Hepatocyte (in vitro differentiated cells): Measurements from ENCODE around the gene RDX. TPM values are rescaled to one million over a fixed set of nuclear protein-coding genes. Genes with fewer than 3 reads are reported as not detected.
A peak's percentile ranks its signal among the peaks of the same experiment; 100 is the strongest.
"Not testable (repeated sequence)": the region's sequence is repeated elsewhere in the genome, so short reads cannot be mapped to it uniquely, and the experiment has no call there.

Experiments
- DNase-seq: peaks from one replicate; pipeline ENCODE4 v3.0.0-alpha.2; 2016; ENCODE audit warnings: low spot score
- H2AFZ ChIP-seq: fragments of 200-600 bp; sonication (generic); 2 replicates; pipeline ENCODE4 v1.6.0; 2016; ENCODE audit warnings: antibody characterized with exemption, mild to moderate bottlenecking
- H3K27ac ChIP-seq: fragments of 200-600 bp; sonication (generic); 2 replicates; pipeline ENCODE4 v1.5.1; 2016; ENCODE audit warnings: mild to moderate bottlenecking
- H3K27me3 ChIP-seq: fragments of 200-600 bp; sonication (generic); 2 replicates; pipeline ENCODE4 v1.6.1; 2016
- H3K36me3 ChIP-seq: fragments of 200-600 bp; sonication (generic); replicated peaks from 2 replicates; pipeline ENCODE4 v1.5.1; 2016; ENCODE audit warnings: low read depth; ENCODE audit not compliant: insufficient read depth
- H3K4me1 ChIP-seq: fragments of 200-600 bp; sonication (generic); 2 replicates; pipeline ENCODE4 v1.5.1; 2016; ENCODE audit warnings: mild to moderate bottlenecking, moderate library complexity; ENCODE audit not compliant: insufficient read depth
- H3K4me2 ChIP-seq: fragments of 200-600 bp; sonication (generic); 2 replicates; pipeline ENCODE4 v1.6.0; 2016
- H3K4me3 ChIP-seq: fragments of 200-600 bp; sonication (generic); 2 replicates; pipeline ENCODE4 v1.5.1; 2016; ENCODE audit warnings: mild to moderate bottlenecking
- H3K79me2 ChIP-seq: fragments of 200-600 bp; sonication (generic); 2 replicates; pipeline ENCODE4 v1.6.0; 2017; ENCODE audit warnings: mild to moderate bottlenecking
- H3K9me2 ChIP-seq: fragments of 200-600 bp; sonication (generic); replicated peaks from 2 replicates; pipeline ENCODE4 v1.6.0; 2017; ENCODE audit warnings: mild to moderate bottlenecking; ENCODE audit not compliant: insufficient read depth
- H3K9me3 ChIP-seq: fragments of 200-600 bp; sonication (generic); 2 replicates; pipeline ENCODE4 v1.5.1; 2016; ENCODE audit warnings: low read depth, mild to moderate bottlenecking
- H4K20me1 ChIP-seq: fragments of 200-600 bp; sonication (generic); 2 replicates; pipeline ENCODE4 v1.6.0; 2016; ENCODE audit warnings: mild to moderate bottlenecking; ENCODE audit not compliant: insufficient read depth, poor library complexity, severe bottlenecking
- EZH2 ChIP-seq: fragments of 200-600 bp; sonication (generic); IDR thresholded peaks from 2 replicates; pipeline ENCODE4 v1.6.1; 2016; ENCODE audit warnings: antibody characterized with exemption, mild to moderate bottlenecking, borderline replicate concordance
- EZH2phosphoT487 ChIP-seq: fragments of 200-600 bp; sonication (generic); IDR thresholded peaks from one replicate; pipeline ENCODE4 v1.6.1; 2018; ENCODE audit warnings: antibody characterized with exemption, mild to moderate bottlenecking, low read depth, moderate library complexity; ENCODE audit not compliant: unreplicated experiment, severe bottlenecking
- WGBS: methylation state at CpG from one replicate; pipeline ENCODE4 v1.1.6; 2016; ENCODE audit warnings: low lambda C conversion rate; ENCODE audit errors: missing lambda C conversion rate; 5-methylcytosine and 5-hydroxymethylcytosine counted together
- polyA plus RNA-seq: library from polyadenylated mRNA; unstranded; fragments of >200 nt; fragmentation: Nextera tagmentation; extraction: Ambion mirVana; gene quantifications from 2 replicates; pipeline ENCODE4 v1.2.1, GENCODE V29; 2016
- total RNA-seq: library from RNA; depleted of rRNA; stranded (reverse); fragments of >200 nt; gene quantifications from 2 replicates; pipeline ENCODE4 v1.2.3, GENCODE V29; 2014
- TF ChIP-seq, protein P1 (sequence below): fragments of 200-600 bp; sonication (generic); IDR thresholded peaks from 2 replicates; pipeline ENCODE4 v1.5.1; 2016; ENCODE audit warnings: antibody characterized with exemption, mild to moderate bottlenecking; ENCODE audit not compliant: poor library complexity

RDX gene
- total and polyA plus RNA-seq, 2 experiments from 2014 or later, result 106 to 143 TPM

DNA sequence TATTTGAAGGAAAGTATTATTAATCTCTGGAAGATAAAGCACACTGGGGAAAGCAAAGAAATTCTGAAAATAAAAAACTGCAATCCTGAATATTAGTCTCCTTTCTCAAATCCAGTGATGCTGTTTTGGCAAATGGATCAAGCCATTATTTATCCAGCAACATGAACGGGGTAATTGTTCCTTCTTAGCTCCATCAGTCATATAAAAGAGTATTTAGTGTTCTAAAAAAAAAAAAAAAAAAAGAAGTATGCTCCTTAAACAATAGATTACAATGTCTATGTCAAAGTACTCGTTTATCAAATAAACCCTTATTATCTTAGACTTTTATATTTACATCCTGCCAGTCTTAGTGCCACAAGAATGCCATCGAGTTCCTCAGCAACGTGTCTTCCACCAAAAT, 1.3 kb downstream of the RDX start:
- no peak for TF ChIP-seq EZH2phosphoT487
- TF ChIP-seq, protein P1, sequence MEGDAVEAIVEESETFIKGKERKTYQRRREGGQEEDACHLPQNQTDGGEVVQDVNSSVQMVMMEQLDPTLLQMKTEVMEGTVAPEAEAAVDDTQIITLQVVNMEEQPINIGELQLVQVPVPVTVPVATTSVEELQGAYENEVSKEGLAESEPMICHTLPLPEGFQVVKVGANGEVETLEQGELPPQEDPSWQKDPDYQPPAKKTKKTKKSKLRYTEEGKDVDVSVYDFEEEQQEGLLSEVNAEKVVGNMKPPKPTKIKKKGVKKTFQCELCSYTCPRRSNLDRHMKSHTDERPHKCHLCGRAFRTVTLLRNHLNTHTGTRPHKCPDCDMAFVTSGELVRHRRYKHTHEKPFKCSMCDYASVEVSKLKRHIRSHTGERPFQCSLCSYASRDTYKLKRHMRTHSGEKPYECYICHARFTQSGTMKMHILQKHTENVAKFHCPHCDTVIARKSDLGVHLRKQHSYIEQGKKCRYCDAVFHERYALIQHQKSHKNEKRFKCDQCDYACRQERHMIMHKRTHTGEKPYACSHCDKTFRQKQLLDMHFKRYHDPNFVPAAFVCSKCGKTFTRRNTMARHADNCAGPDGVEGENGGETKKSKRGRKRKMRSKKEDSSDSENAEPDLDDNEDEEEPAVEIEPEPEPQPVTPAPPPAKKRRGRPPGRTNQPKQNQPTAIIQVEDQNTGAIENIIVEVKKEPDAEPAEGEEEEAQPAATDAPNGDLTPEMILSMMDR, result no peak
- no peak for TF ChIP-seq EZH2

DNA sequence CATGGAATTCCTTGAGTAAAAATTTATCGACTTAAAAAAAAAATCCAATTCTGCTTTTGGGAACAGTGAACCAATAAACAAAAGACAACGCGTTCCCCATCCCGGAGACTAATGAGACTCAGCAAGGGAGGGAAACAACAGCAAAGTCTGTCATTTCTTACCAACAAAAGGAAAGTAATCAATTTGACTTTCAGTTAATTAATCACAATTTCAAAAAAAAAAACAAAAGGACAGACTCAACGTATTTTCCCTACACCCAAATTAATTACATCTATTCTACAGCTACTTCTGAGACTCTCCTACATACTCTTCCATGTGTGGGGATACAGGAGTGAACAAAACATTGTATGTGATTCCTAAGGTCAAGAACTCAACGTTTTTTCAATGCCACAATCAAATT, 1.9 kb downstream of the RDX start:
- Histone ChIP-seq H3K9me3 (no peaks in the 10 kb centered on the region), H3K79me2 (peaks cover 62% of the 10 kb centered on the region), H3K4me1 (peaks cover 37% of the 10 kb centered on the region), H3K36me3 (no peaks in the 10 kb centered on the region), H3K4me3 (peak overlapping the region; percentile 62), H2AFZ (no peak overlapping the region), H3K9me2 (no peaks in the 10 kb centered on the region), H3K27ac (no peak overlapping the region), H3K27me3 (no peaks in the 10 kb centered on the region), H4K20me1 (peaks cover 51% of the 10 kb centered on the region), H3K4me2 (peak overlapping the region; percentile 73)
- DNase-seq, result no peak
- WGBS, result 28% methylated on average over 6 of the region's 6 CpGs
- TF ChIP-seq EZH2phosphoT487, result no peak
- TF ChIP-seq, protein P1, result no peak
- TF ChIP-seq EZH2, result no peak

More for the DNA sequence above, 1.3 kb downstream of the RDX start:
- Histone ChIP-seq H3K9me2 (no peaks in the 10 kb centered on the region), H3K27me3 (no peaks in the 10 kb centered on the region), H3K27ac (peak overlapping the region; percentile 98), H3K4me2 (peak overlapping the region; percentile 73), H3K36me3 (no peaks in the 10 kb centered on the region), H3K79me2 (peaks cover 57% of the 10 kb centered on the region), H4K20me1 (peaks cover 47% of the 10 kb centered on the region), H3K9me3 (no peaks in the 10 kb centered on the region), H3K4me3 (peak overlapping the region; percentile 62), H3K4me1 (peaks cover 37% of the 10 kb centered on the region), H2AFZ (no peak overlapping the region)
- DNase-seq, result no peak
- 5% methylated on average over 4 of the region's 4 CpGs for WGBS

DNA sequence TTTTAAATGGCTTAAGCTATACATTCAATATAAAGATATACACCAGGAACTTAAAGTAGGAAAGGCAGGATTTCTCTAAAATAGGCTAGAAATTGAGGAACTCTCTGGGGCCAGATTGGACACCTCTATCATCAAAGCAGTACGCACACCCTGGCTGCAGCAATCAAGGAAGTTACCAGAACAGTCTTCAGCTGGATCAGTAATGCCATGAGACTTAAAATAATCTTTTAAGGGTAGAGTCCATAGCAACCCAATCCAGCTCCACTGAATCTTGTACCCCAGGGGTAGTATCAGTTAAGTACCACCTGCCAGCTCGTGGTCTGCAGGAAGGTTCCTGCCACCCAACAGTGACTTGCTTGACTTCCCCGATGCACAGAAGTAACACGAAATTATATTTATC, 3.0 kb downstream of the RDX start:
- TF ChIP-seq EZH2 (no peak), EZH2phosphoT487 (no peak)
- no peak for DNase-seq
- H3K27ac ChIP-seq, result no peak overlapping the region
- peaks cover 62% of the 10 kb centered on the region for H4K20me1 ChIP-seq
- peaks cover 34% of the 10 kb centered on the region for H3K4me1 ChIP-seq
- 75% methylated on average over 4 of the region's 4 CpGs for WGBS
- no peaks in the 10 kb centered on the region for H3K36me3 ChIP-seq
- peaks cover 74% of the 10 kb centered on the region for H3K79me2 ChIP-seq
- H2AFZ ChIP-seq, result no peak overlapping the region
- peak overlapping the region; percentile 62 for H3K4me3 ChIP-seq
- no peaks in the 10 kb centered on the region for H3K9me3 ChIP-seq
- H3K9me2 ChIP-seq, result no peaks in the 10 kb centered on the region
- H3K4me2 ChIP-seq, result peak overlapping the region; percentile 73
- H3K27me3 ChIP-seq, result no peaks in the 10 kb centered on the region

DNA sequence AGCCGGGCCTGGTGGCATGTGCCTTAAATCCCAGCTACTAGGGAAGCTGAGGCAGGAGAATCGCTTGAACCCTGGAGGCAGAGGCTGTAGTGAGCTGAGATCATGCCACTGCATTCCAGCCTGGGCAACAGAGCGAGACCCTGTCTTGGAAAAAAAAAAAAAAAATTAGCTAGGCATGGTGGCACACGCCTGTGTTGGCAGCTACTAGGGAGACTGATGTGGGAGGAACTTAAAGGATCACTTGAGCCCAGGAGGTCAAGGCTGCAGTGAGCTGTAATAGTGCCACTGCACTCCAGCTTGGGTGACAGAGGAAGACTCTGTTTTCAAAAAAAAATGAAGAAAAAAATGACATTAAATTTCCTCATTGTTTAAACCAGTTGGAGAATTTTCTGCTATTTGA, 4.3 kb downstream of the RDX start:
- Histone ChIP-seq H3K79me2 (peaks cover 86% of the 10 kb centered on the region), H4K20me1 (peaks cover 73% of the 10 kb centered on the region), H3K4me2 (peak overlapping the region; percentile 73), H3K4me1 (peaks cover 21% of the 10 kb centered on the region)
- not testable (repeated sequence) for DNase-seq, H2AFZ ChIP-seq, H3K36me3 ChIP-seq, H3K27ac ChIP-seq, H3K9me3 ChIP-seq, H3K4me3 ChIP-seq, H3K9me2 ChIP-seq, H3K27me3 ChIP-seq
- WGBS, result 93% methylated on average over 4 of the region's 4 CpGs
